ENCODE measurements around the gene MTF2. TPM values are rescaled to one million over a fixed set of nuclear protein-coding genes. Genes with fewer than 3 reads are reported as not detected.

The MTF2 gene
- total and polyA plus RNA-seq, 9 of the 15 experiments (the other 6 are each of a cell fraction or from before 2014, with no cell fraction given) = 29.3 to 124 (median 57.7) TPM

DNA sequence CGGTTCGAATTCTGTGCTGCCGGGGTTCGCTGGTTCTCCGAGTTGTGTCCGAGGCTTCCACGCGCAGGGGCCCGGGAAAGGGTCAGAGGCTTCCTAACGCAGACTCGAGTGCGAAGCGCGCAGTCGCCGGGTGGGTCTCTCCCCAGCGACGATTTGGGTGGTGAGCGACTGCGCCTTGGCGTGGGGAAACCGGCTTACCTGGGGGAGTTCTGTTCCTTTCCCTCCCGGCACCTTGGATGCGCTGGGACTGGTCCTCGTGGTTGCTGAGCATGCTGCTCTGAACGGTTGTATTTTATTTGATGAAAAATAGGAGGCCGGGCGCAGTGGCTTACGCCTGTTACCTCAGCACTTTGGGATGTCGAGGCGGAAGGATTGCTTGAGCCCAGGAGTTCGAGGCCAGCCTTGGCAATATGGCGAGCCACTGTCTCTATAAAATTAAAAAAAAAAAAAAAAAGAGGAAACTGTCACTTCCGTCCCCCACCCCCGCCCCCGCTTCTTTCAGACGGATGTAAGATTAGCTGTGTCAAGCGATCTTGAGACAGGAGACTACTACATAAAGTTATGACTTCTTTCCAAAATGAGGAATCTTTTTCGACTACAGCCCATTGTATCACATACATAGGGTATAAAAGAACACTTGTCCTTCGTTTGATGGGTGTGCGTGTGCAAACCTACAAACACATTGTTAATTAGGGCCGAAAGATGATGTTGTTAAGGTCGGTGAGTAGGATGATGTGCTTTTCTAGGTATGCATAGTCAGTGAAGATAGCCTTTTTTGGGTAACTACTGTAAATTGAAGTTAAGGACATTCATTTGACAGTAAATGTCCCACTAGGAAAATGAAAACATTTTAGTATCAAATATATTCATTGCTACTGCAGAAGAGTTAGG is 101.9 kb downstream of the MTF2 start, which contains the start of gene CCDC18 (continued):
- TF ChIP-seq PHF8 (IDR thresholded peaks at IDR 0.05; ENCODE audit: borderline replicate concordance, low read length) = peak; percentile 74
- TF ChIP-seq NBN (IDR thresholded peaks at IDR 0.05; ENCODE audit: low read depth) = 0 out of 2 replicates have a peak, but pooled peaks have one; percentile 14
- peak; percentile 22; the same call in 1 of the 2 replicates for TF ChIP-seq TEAD4 (IDR thresholded peaks at IDR 0.05; ENCODE audit: low read length)
- no peak for TF ChIP-seq TEAD4 (CRISPR knock-in tag; IDR thresholded peaks at IDR 0.05; ENCODE audit: borderline replicate concordance)
- TF ChIP-seq U2AF1 (optimal IDR thresholded peaks at IDR 0.05; ENCODE audit: low read depth, low read length) = peak; percentile 1
- TF ChIP-seq TAF7 (tag; IDR thresholded peaks at IDR 0.05) = peak; percentile 66; the same call in 1 of the 2 replicates
- no peak for TF ChIP-seq SRSF9 (IDR thresholded peaks at IDR 0.05; ENCODE audit: borderline replicate concordance, low read depth, low read length)
- peak; percentile 64 for TF ChIP-seq CHD1 (IDR thresholded peaks at IDR 0.05; ENCODE audit: low read length)
- 0 out of 2 replicates have a peak, but pooled peaks have one; percentile 23 for TF ChIP-seq NCOA1 (IDR thresholded peaks at IDR 0.05; ENCODE audit: low read depth)
- TF ChIP-seq ZNF780A (CRISPR knock-in tag; IDR thresholded peaks at IDR 0.05) = no peak
- TF ChIP-seq HOXB6 (CRISPR knock-in tag; IDR thresholded peaks at IDR 0.05; ENCODE audit: borderline replicate concordance) = no peak
- TF ChIP-seq PCBP1 (IDR thresholded peaks at IDR 0.05; ENCODE audit: low read depth, low read length, poor library complexity, severe bottlenecking) = peak; percentile 7
- peak; percentile 78; the same call in 1 of the 2 replicates for TF ChIP-seq ETV5 (CRISPR knock-in tag; IDR thresholded peaks at IDR 0.05; ENCODE audit: low read depth)
- peak; percentile 54 for TF ChIP-seq DPF2 (IDR thresholded peaks at IDR 0.05)
- no peak for TF ChIP-seq GTF2F1 (IDR thresholded peaks at IDR 0.05; ENCODE audit: low read depth, low read length)
- 0 out of 2 replicates have a peak, but pooled peaks have one; percentile 3 for TF ChIP-seq MAFF (IDR thresholded peaks at IDR 0.05; ENCODE audit: low read length)
- peak; percentile 56; the same call in 1 of the 2 replicates for TF ChIP-seq POLR2AphosphoS5 (IDR thresholded peaks at IDR 0.05; ENCODE audit: control insufficient read depth, insufficient read depth, low read depth, low read length)
- TF ChIP-seq L3MBTL2 (IDR thresholded peaks at IDR 0.05) = peak; percentile 14
- TF ChIP-seq KLF10 (CRISPR knock-in tag; IDR thresholded peaks at IDR 0.05) = no peak
- no peak for TF ChIP-seq ZNF217 (CRISPR knock-in tag; IDR thresholded peaks at IDR 0.05)
- TF ChIP-seq NFIC (IDR thresholded peaks at IDR 0.05) = no peak
- peak; percentile 5; the same call in 1 of the 2 replicates for TF ChIP-seq LCOR (CRISPR knock-in tag; IDR thresholded peaks at IDR 0.05)
- TF ChIP-seq ZNF282 (CRISPR knock-in tag; IDR thresholded peaks at IDR 0.05) = no peak
- TF ChIP-seq MIER1 (IDR thresholded peaks at IDR 0.05; ENCODE audit: low read depth) = peak; percentile 57
- TF ChIP-seq ZHX1 (conservative IDR thresholded peaks at IDR 0.05; ENCODE audit: low read length) = no peak
- no peak for TF ChIP-seq ZBED1 (IDR thresholded peaks at IDR 0.05)
- no peak for TF ChIP-seq MBD2 (IDR thresholded peaks at IDR 0.05; ENCODE audit: borderline replicate concordance, low read depth)
- no peak for TF ChIP-seq TCF7L2 (IDR thresholded peaks at IDR 0.05; ENCODE audit: low read depth, low read length)
- no peak for TF ChIP-seq DLX4 (CRISPR knock-in tag; IDR thresholded peaks at IDR 0.05)

All from K562 (cell line).